GM23248 (cell line): ENCODE results near the gene ZMYND11. TPM values are rescaled to one million over a fixed set of nuclear protein-coding genes. Genes with fewer than 3 reads are reported as not detected.

Experiments
- DNase-seq: peaks from one replicate; pipeline ENCODE4 v3.0.0-alpha.2; 2015
- H2AFZ ChIP-seq: fragments of 200-600 bp; sonication (generic); 2 replicates; pipeline ENCODE4 v1.6.1; 2016; ENCODE audit warnings: antibody characterized with exemption
- H3F3A ChIP-seq: fragments of 200-600 bp; sonication (generic); 2 replicates; pipeline ENCODE4 v1.6.1; 2016; ENCODE audit warnings: mild to moderate bottlenecking, antibody characterized with exemption, mixed run types; ENCODE audit not compliant: insufficient read depth
- H3K27ac ChIP-seq: fragments of 200-600 bp; sonication (generic); 2 replicates; pipeline ENCODE4 v1.5.1; 2016; ENCODE audit warnings: mild to moderate bottlenecking
- H3K27me3 ChIP-seq: fragments of 200-600 bp; sonication (generic); replicated peaks from 2 replicates; pipeline ENCODE4 v1.6.1; 2016; ENCODE audit warnings: mild to moderate bottlenecking; ENCODE audit not compliant: insufficient read depth
- H3K36me3 ChIP-seq: fragments of 200-600 bp; sonication (generic); 2 replicates; pipeline ENCODE4 v1.6.1; 2016; ENCODE audit warnings: low read depth, mild to moderate bottlenecking
- H3K4me1 ChIP-seq: fragments of 200-600 bp; sonication (generic); 2 replicates; pipeline ENCODE4 v1.6.1; 2016; ENCODE audit warnings: mild to moderate bottlenecking; ENCODE audit not compliant: insufficient read depth
- H3K4me2 ChIP-seq: fragments of 200-600 bp; sonication (generic); one replicate; pipeline ENCODE4 v1.6.1; 2016; ENCODE audit warnings: mild to moderate bottlenecking; ENCODE audit not compliant: unreplicated experiment
- H3K4me3 ChIP-seq: fragments of 200-600 bp; sonication (generic); 2 replicates; pipeline ENCODE4 v1.5.1; 2016; ENCODE audit warnings: mild to moderate bottlenecking
- H3K79me2 ChIP-seq: fragments of 200-600 bp; sonication (generic); 2 replicates; pipeline ENCODE4 v1.6.1; 2016; ENCODE audit warnings: mild to moderate bottlenecking; ENCODE audit not compliant: insufficient read depth
- H3K9ac ChIP-seq: fragments of 200-600 bp; sonication (generic); 2 replicates; pipeline ENCODE4 v1.6.1; 2016; ENCODE audit warnings: mild to moderate bottlenecking
- H3K9me2 ChIP-seq: fragments of 200-600 bp; sonication (generic); 2 replicates; pipeline ENCODE4 v1.6.1; 2016; ENCODE audit warnings: mixed run types, mild to moderate bottlenecking, moderate library complexity; ENCODE audit not compliant: insufficient read depth
- H3K9me3 ChIP-seq: fragments of 200-600 bp; sonication (generic); one replicate; pipeline ENCODE4 v1.6.1; 2017; ENCODE audit warnings: low read depth
- H4K20me1 ChIP-seq: fragments of 200-600 bp; sonication (generic); 2 replicates; pipeline ENCODE4 v1.6.0; 2016; ENCODE audit not compliant: insufficient read depth
- EZH2 ChIP-seq: fragments of 200-600 bp; sonication (generic); IDR thresholded peaks from 2 replicates; pipeline ENCODE4 v1.6.1; 2018; ENCODE audit warnings: antibody characterized with exemption, mild to moderate bottlenecking; ENCODE audit not compliant: insufficient read depth, poor library complexity, severe bottlenecking
- EZH2phosphoT487 ChIP-seq: fragments of 200-600 bp; sonication (generic); IDR thresholded peaks from 2 replicates; pipeline ENCODE4 v1.6.1; 2018; ENCODE audit warnings: antibody characterized with exemption, moderate library complexity, mild to moderate bottlenecking, low read depth; ENCODE audit not compliant: insufficient read depth
- whole genome bisulfite sequencing, 2 experiments: methylation state at CpG; one replicate each; pipeline ENCODE4 v1.1.6; 2015 to 2017; ENCODE audit warnings: low lambda C conversion rate in 2 of 2, low coverage in 1 of 2; ENCODE audit errors: missing lambda C conversion rate in 2 of 2; 5-methylcytosine and 5-hydroxymethylcytosine counted together
- in situ Hi-C: fragments of 300-500 bp; cut with MboI; formaldehyde crosslinking; loops from 2 replicates; pipeline ENCODE4 v1.15.0; 2020
- polyA plus RNA-seq: library from polyadenylated mRNA; unstranded; fragments of >200 nt; fragmentation: Nextera tagmentation; extraction: Ambion mirVana; gene quantifications from 2 replicates; pipeline ENCODE4 v1.2.1, GENCODE V29; 2016
- total RNA-seq: library from RNA; depleted of rRNA; stranded (reverse); fragments of >200 nt; shearing (Covaris generic); gene quantifications from 2 replicates; pipeline ENCODE4 v1.2.3, GENCODE V29; 2014; rRNA removed

ZMYND11 gene
- 63.4 and 66.0 TPM in 2 replicates for total RNA-seq
- polyA plus RNA-seq = 47.1 and 47.9 TPM in 2 replicates

GRCh38 chr10:135132-135600 is at the start of gene ZMYND11:
Gene ZMYND11, plus strand, starts transcription at chr10:135455. Its CDS starts 44,558 bp downstream, at chr10:180013.
- Histone ChIP-seq H3K9me3 (no peaks in the 10 kb centered on the region), H3K9ac (peak within 1 kb of the TSS; percentile 90), H3K4me2 (peak within 1 kb of the TSS; percentile 84), H3F3A (peaks cover 29% of the 10 kb centered on the region), H3K27me3 (no peaks in the 10 kb centered on the region), H3K4me3 (peak within 1 kb of the TSS; percentile 80), H4K20me1 (peaks cover 20% of the 10 kb centered on the region; the same call in 1 of the 2 replicates), H3K4me1 (peaks cover 42% of the 10 kb centered on the region), H3K9me2 (no peaks in the 10 kb centered on the region), H3K79me2 (peaks cover 51% of the 10 kb centered on the region), H3K27ac (peak within 1 kb of the TSS; percentile 73), H3K36me3 (no peaks in the 10 kb centered on the region), H2AFZ (peak within 1 kb of the TSS; percentile 90)
- 0 to 1% methylated on average over 3 to 66 of the region's 73 CpGs for WGBS, 2 experiments
- in situ Hi-C loops = no loop called here
- TF ChIP-seq EZH2phosphoT487 (no peak), EZH2 (no peak)
- DNase-seq = peak; percentile 75

DNA sequence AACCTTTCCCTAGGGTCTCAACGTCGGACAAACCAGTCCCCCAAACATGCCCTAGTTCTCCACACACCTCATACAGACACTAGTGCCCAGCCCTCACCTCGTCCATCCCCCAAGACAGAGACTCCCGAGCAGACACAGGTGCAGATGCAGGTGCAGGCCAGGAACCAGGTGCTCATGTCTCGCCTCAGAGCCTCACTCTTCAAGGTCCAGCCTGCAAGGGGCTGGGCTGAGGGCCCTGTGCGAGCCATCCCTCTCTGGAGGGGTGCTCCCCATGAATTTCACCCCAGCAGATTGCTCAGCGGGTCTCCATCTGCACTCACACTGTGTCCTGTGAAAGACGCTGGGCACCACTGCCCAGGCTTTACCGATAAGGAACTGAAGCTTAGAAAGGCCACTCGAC is 49.2 kb upstream of the ZMYND11 start:
- Histone ChIP-seq H3K4me1 (no peaks in the 10 kb centered on the region), H3K9me3 (no peaks in the 10 kb centered on the region), H3K9me2 (no peaks in the 10 kb centered on the region), H3K9ac (no peak overlapping the region), H3K36me3 (no peaks in the 10 kb centered on the region), H2AFZ (no peak overlapping the region), H3K79me2 (no peaks in the 10 kb centered on the region), H4K20me1 (no peaks in the 10 kb centered on the region), H3K27ac (no peak overlapping the region), H3F3A (no peaks in the 10 kb centered on the region), H3K4me3 (no peak overlapping the region), H3K27me3 (no peaks in the 10 kb centered on the region), H3K4me2 (no peak overlapping the region)
- no peak for TF ChIP-seq EZH2
- no peak for TF ChIP-seq EZH2phosphoT487
- in situ Hi-C loops = no loop called here
- no peak for DNase-seq
- 44 to 57% methylated on average over 10 of the region's 10 CpGs for WGBS, 2 experiments

GRCh38 chr10:87177-88080 is 47.8 kb upstream of the ZMYND11 start:
- no peak overlapping the region for H3K27ac ChIP-seq
- H3K9me3 ChIP-seq = no peaks in the 10 kb centered on the region
- no peaks in the 10 kb centered on the region for H3F3A ChIP-seq
- no peak for DNase-seq
- in situ Hi-C loops = no loop called here
- no peak overlapping the region for H3K4me3 ChIP-seq
- H3K27me3 ChIP-seq = no peaks in the 10 kb centered on the region
- no peaks in the 10 kb centered on the region for H3K79me2 ChIP-seq
- no peaks in the 10 kb centered on the region for H3K36me3 ChIP-seq
- no peaks in the 10 kb centered on the region for H3K4me1 ChIP-seq
- H2AFZ ChIP-seq = no peak overlapping the region
- no peaks in the 10 kb centered on the region for H3K9me2 ChIP-seq
- no peak for TF ChIP-seq EZH2
- H3K4me2 ChIP-seq = no peak overlapping the region
- 72 to 78% methylated on average over 19 of the region's 19 CpGs for WGBS, 2 experiments
- no peak overlapping the region for H3K9ac ChIP-seq
- H4K20me1 ChIP-seq = no peaks in the 10 kb centered on the region

DNA sequence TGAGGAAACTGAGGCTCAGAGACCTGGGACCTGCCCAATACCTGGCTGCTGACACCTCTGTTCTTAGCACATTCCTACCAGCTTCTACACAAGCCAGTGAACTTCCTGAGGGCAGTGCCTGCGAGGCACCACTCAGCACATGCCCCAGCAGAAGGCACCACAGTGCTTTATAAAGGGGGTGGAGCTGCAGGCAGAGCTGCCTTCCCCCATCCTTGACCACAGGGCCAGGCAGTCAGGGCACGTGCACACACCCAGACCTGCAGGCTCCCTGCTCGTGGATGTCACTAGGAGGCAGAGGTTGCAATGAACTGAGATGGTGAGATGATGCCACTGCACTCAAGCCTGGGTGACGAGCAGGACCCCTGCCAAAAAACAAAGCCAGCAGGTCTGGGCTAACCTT is 47.0 kb upstream of the ZMYND11 start:
- Histone ChIP-seq H3K4me1 (no peaks in the 10 kb centered on the region), H3K4me3 (no peak overlapping the region), H3K9ac (no peak overlapping the region), H3F3A (no peaks in the 10 kb centered on the region), H4K20me1 (no peaks in the 10 kb centered on the region), H3K9me2 (no peaks in the 10 kb centered on the region), H3K27me3 (0 out of 2 replicates have a peak, but pooled peaks cover under 1% of the 10 kb centered on the region), H3K4me2 (no peak overlapping the region), H3K79me2 (no peaks in the 10 kb centered on the region), H3K9me3 (no peaks in the 10 kb centered on the region), H2AFZ (no peak overlapping the region), H3K36me3 (no peaks in the 10 kb centered on the region), H3K27ac (no peak overlapping the region)
- TF ChIP-seq EZH2phosphoT487 (no peak), EZH2 (no peak)
- in situ Hi-C loops = no loop called here
- WGBS, 2 experiments = 21 to 31% methylated on average over 4 of the region's 4 CpGs
- DNase-seq = no peak
